GM12873 (cell line): ENCODE data around the gene POLE.

Source experiments
- CTCF ChIP-seq: IDR thresholded peaks from 2 replicates; pipeline ENCODE4 v1.5.1; 2012; ENCODE audit warnings: low read depth, mild to moderate bottlenecking, moderate library complexity, low read length, control low read depth; ENCODE audit not compliant: insufficient read depth; ENCODE audit errors: missing control alignments

The POLE gene

GRCh38 chr12:132687211-132688164, at the start of gene POLE, which contains the start of gene PXMP2:
POLE (minus strand) TSS chr12:132687342; CDS start chr12:132687315, 27 bp downstream.
PXMP2 (plus strand) TSS chr12:132687587; CDS start chr12:132687671, 84 bp downstream.
- no peak for TF ChIP-seq CTCF

GRCh38 chr12:132736913-132737312, 49.8 kb upstream of the POLE start:
- TF ChIP-seq CTCF = no peak

DNA sequence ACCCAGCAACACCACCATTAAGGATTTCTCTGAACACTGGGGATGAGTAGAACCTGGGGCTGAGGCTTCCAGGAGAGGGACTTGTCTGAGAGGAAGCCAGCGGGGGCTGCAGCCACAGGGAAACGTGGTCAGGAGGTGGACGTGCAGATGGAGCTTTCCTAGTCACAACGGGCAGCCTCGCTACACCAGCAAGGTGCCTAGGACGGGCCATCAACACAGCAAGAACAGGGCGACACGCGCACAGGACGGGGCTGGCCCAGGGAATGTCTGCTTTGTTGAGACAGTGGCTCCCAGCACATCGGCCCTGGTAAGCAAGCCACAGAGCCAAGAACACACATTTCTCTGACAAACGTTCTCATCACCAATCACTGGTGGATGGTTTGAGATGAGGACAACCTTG, 49.2 kb upstream of the POLE start:
- TF ChIP-seq CTCF = no peak

GRCh38 chr12:132735496-132735895, 48.4 kb upstream of the POLE start:
- TF ChIP-seq CTCF = no peak

DNA sequence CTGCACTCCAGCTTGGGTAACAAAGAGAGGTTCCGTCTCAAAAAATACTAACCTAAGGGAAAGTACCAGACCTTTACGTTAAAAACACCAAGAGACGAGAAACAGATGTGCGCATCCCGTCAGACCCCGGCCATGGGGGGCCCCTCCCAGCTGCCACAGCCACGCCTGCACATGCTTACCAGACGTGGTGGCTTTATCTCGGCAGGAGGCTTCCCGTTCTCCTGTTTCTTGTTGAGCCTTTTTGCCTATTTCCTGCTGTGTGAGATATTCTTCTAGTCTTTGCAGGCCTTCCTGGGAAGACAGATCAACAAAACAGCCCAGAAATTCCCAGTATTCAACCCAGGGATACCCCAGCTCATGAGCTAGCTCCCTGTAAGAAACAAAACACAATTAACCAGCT, 47.1 kb upstream of the POLE start:
- TF ChIP-seq CTCF = no peak

- no peak for TF ChIP-seq CTCF
These were observed 44.4 kb upstream of the POLE start for GRCh38 chr12:132731574-132731973.

DNA sequence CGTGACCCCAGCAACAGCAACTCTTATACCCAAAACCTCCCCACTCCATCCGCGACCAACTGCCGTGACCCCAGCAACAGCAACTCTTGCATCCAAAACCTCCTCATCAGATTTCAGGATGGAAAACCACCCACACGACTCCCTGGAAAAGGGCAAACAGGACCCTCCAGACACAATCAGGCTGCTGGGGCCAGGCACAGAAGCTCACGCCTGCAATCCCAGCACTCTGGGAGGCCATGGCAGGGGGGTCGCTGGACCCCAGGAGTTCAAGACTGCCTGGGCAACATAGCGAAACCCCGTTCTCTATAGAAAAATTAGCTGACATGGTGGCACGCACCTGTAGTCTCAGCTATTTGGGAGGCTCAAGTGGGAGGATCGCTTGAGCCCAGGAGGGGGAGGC, 43.2 kb upstream of the POLE start:
- no peak for TF ChIP-seq CTCF
